H1 (cell line): ENCODE measurements around the gene TTC34. TPM values are rescaled to one million over a fixed set of nuclear protein-coding genes. Genes with fewer than 3 reads are reported as not detected.

Source experiments
- CTCF ChIA-PET: fragments of 300-600 bp; sonication (Branson Sonifier 250); formaldehyde crosslinking; loops from one replicate; lab custom pipeline; 2021; ENCODE audit not compliant: partially characterized antibody; lab: Charles Lee
- POLR2A ChIA-PET: fragments of 300-600 bp; sonication (Branson Sonifier 250); formaldehyde crosslinking; loops from one replicate; lab custom pipeline; 2021; ENCODE audit warnings: inconsistent platforms; ENCODE audit not compliant: partially characterized antibody; lab: Charles Lee
- DNase-seq, 2 experiments: peaks; one replicate each; pipeline versions ENCODE4 v3.0.0 to v3.0.0-alpha.2; 2010 to 2022; ENCODE audit warnings: low spot score in 2 of 2, low read depth in 1 of 2, mixed read lengths in 1 of 2
- FAIRE-seq: peaks from 2 replicates; lab custom pipeline; 2011; peaks lifted over from hg19 to GRCh38; lab: Jason Lieb, UNC
- H2AFZ ChIP-seq: 2 replicates; pipeline ENCODE4 v1.8.1; 2012; ENCODE audit warnings: low read length, inconsistent platforms
- H2AK5ac ChIP-seq: 2 replicates; pipeline ENCODE4 v1.6.1; 2013; ENCODE audit warnings: low read depth, low read length
- H2BK120ac ChIP-seq: replicated peaks from 2 replicates; pipeline ENCODE3; 2013; ENCODE audit warnings: low read depth, low read length, inconsistent platforms
- H2BK12ac ChIP-seq: 2 replicates; pipeline ENCODE4 v1.6.1; 2013; ENCODE audit warnings: low read depth, low read length
- H2BK15ac ChIP-seq: 2 replicates; pipeline ENCODE4 v1.6.1; 2013; ENCODE audit warnings: low read length
- H2BK20ac ChIP-seq: 2 replicates; pipeline ENCODE4 v1.6.1; 2013; ENCODE audit warnings: low read length
- H2BK5ac ChIP-seq: 2 replicates; pipeline ENCODE4 v1.6.1; 2013; ENCODE audit warnings: low read depth, low read length
- H3K14ac ChIP-seq: 2 replicates; pipeline ENCODE4 v1.6.1; 2013; ENCODE audit warnings: inconsistent platforms; ENCODE audit not compliant: insufficient read length
- H3K18ac ChIP-seq: 2 replicates; pipeline ENCODE4 v1.6.1; 2013; ENCODE audit warnings: low read length; ENCODE audit errors: extremely low read depth
- H3K23ac ChIP-seq: 2 replicates; pipeline ENCODE4 v1.6.1; 2013; ENCODE audit warnings: inconsistent platforms; ENCODE audit not compliant: insufficient read length
- H3K23me2 ChIP-seq: 2 replicates; pipeline ENCODE4 v1.6.1; 2013; ENCODE audit warnings: low read depth, low read length
- H3K27ac ChIP-seq: 2 replicates; pipeline ENCODE4 v1.6.1; 2011; ENCODE audit warnings: low read depth, low read length, inconsistent platforms
- H3K27me3 ChIP-seq, 4 experiments: replicated peaks in 1 of 4; 1 replicate in 1 of 4; 2 replicates in 3 of 4; pipeline versions ENCODE4 v1.6.1 to v1.8.1; 2011 to 2013; ENCODE audit warnings: low read length in 3 of 4, mild to moderate bottlenecking in 3 of 4, inconsistent platforms in 2 of 4, mixed read lengths in 2 of 4, moderate library complexity in 1 of 4; ENCODE audit not compliant: control insufficient read depth in 3 of 4, insufficient read depth in 3 of 4; ENCODE audit errors: extremely low read depth in 1 of 4
- H3K36me3 ChIP-seq, 4 experiments: 2 replicates each; pipeline versions ENCODE4 v1.6.1 to v1.8.1; 2011 to 2013; ENCODE audit warnings: mild to moderate bottlenecking in 4 of 4, low read length in 3 of 4, moderate library complexity in 2 of 4, control low read depth in 1 of 4, inconsistent platforms in 1 of 4; ENCODE audit not compliant: insufficient read depth in 4 of 4, control insufficient read depth in 2 of 4
- H3K4ac ChIP-seq: replicated peaks from 2 replicates; pipeline ENCODE3; 2013; ENCODE audit warnings: low read length, low read depth, mixed read lengths, inconsistent platforms; ENCODE audit not compliant: insufficient read length
- H3K4me1 ChIP-seq, 4 experiments: replicated peaks in 1 of 4; 1 replicate in 1 of 4; 2 replicates in 3 of 4; pipeline versions ENCODE4 v1.6.1 to v1.8.1; 2011 to 2013; ENCODE audit warnings: low read length in 3 of 4, inconsistent platforms in 2 of 4, mixed read lengths in 1 of 4; ENCODE audit not compliant: insufficient read depth in 4 of 4, control insufficient read depth in 3 of 4
- H3K4me2 ChIP-seq, 2 experiments: 2 replicates each; pipeline versions ENCODE4 v1.6.1 to v1.8.1; 2011 to 2013; ENCODE audit warnings: low read depth in 2 of 2, low read length in 2 of 2, control low read depth in 1 of 2, inconsistent platforms in 1 of 2, mild to moderate bottlenecking in 1 of 2; ENCODE audit not compliant: insufficient read depth in 1 of 2
- H3K4me3 ChIP-seq, 4 experiments: fragments of 200-600, 300-600 bp in 1 of 4; sonication (generic), shearing (Covaris generic), sonication (Bioruptor Twin) in 1 of 4; 2 replicates each; pipeline versions ENCODE4 v1.5.1 to v1.8.1; 2011 to 2016; ENCODE audit warnings: low read length in 4 of 4, low read depth in 3 of 4, control low read depth in 2 of 4, inconsistent platforms in 2 of 4, mild to moderate bottlenecking in 2 of 4, mixed read lengths in 1 of 4, moderate library complexity in 1 of 4; ENCODE audit not compliant: insufficient read depth in 2 of 4; ENCODE audit errors: extremely low read depth in 1 of 4
- H3K56ac ChIP-seq: replicated peaks from 2 replicates; pipeline ENCODE3; 2013; ENCODE audit warnings: low read depth, mild to moderate bottlenecking, mixed read lengths, low read length, inconsistent platforms; ENCODE audit not compliant: insufficient read length
- H3K79me1 ChIP-seq: 2 replicates; pipeline ENCODE4 v1.6.1; 2013; ENCODE audit warnings: low read depth, low read length, control low read depth
- H3K79me2 ChIP-seq, 2 experiments: 2 replicates each; pipeline versions ENCODE4 v1.6.1 to v1.8.1; 2012 to 2013; ENCODE audit warnings: low read length in 2 of 2, mild to moderate bottlenecking in 2 of 2, inconsistent platforms in 1 of 2; ENCODE audit not compliant: insufficient read depth in 2 of 2, control insufficient read depth in 1 of 2
- H3K9ac ChIP-seq, 4 experiments: replicated peaks in 1 of 4; 1 replicate in 1 of 4; 2 replicates in 3 of 4; pipeline versions ENCODE4 v1.6.1 to v1.8.1; 2011 to 2013; ENCODE audit warnings: low read depth in 3 of 4, low read length in 3 of 4, control low read depth in 2 of 4, mild to moderate bottlenecking in 2 of 4, moderate library complexity in 2 of 4, inconsistent platforms in 1 of 4; ENCODE audit errors: extremely low read depth in 1 of 4
- H3K9me3 ChIP-seq, 2 experiments: 2 replicates each; pipeline versions ENCODE4 v1.6.1 to v1.8.1; 2012 to 2013; ENCODE audit warnings: mild to moderate bottlenecking in 2 of 2, moderate library complexity in 2 of 2, control low read depth in 1 of 2, inconsistent platforms in 1 of 2, low read depth in 1 of 2, low read length in 1 of 2, mixed read lengths in 1 of 2; ENCODE audit not compliant: insufficient read depth in 2 of 2
- H4K20me1 ChIP-seq, 2 experiments: replicated peaks in 1 of 2; 2 replicates each; pipeline versions ENCODE3 to v1.8.1; 2011 to 2013; ENCODE audit warnings: inconsistent platforms in 2 of 2, low read length in 2 of 2, mild to moderate bottlenecking in 1 of 2; ENCODE audit not compliant: insufficient read depth in 2 of 2, control insufficient read depth in 1 of 2
- H4K5ac ChIP-seq: 2 replicates; pipeline ENCODE4 v1.6.1; 2013; ENCODE audit warnings: low read length, low read depth, mixed read lengths, inconsistent platforms; ENCODE audit not compliant: insufficient read length
- H4K8ac ChIP-seq: 2 replicates; pipeline ENCODE4 v1.8.0; 2013; ENCODE audit warnings: mild to moderate bottlenecking, moderate library complexity, low read length, inconsistent platforms; ENCODE audit not compliant: insufficient read depth; ENCODE audit errors: extremely low read depth
- H4K91ac ChIP-seq: replicated peaks from 2 replicates; pipeline ENCODE3; 2013; ENCODE audit warnings: low read length, mixed read lengths, inconsistent platforms; ENCODE audit not compliant: insufficient read length
- ATF2 ChIP-seq: IDR thresholded peaks from 2 replicates; pipeline ENCODE4 v1.6.1; 2012; ENCODE audit warnings: low read length, inconsistent platforms
- ATF3 ChIP-seq: IDR thresholded peaks from 2 replicates; pipeline ENCODE4 v1.6.1; 2011; ENCODE audit warnings: low read depth, mild to moderate bottlenecking, low read length; ENCODE audit not compliant: insufficient read depth
- CBX8 ChIP-seq: fragments of 300-800, 300-1000 bp; sonication (generic); IDR thresholded peaks from 2 replicates; pipeline ENCODE4 v1.7.1; 2016; ENCODE audit warnings: low read depth, low read length, borderline replicate concordance
- CEBPB ChIP-seq: IDR thresholded peaks from 2 replicates; pipeline ENCODE4 v1.6.1; 2012; ENCODE audit warnings: low read depth, low read length
- CREB1 ChIP-seq: IDR thresholded peaks from 2 replicates; pipeline ENCODE4 v1.6.1; 2012; ENCODE audit warnings: inconsistent platforms
- JUND ChIP-seq: IDR thresholded peaks from 2 replicates; pipeline ENCODE4 v1.6.1; 2011; ENCODE audit warnings: mild to moderate bottlenecking, improper control_type of control experiment, low read length
- NANOG ChIP-seq: IDR thresholded peaks from 2 replicates; pipeline ENCODE4 v1.6.1; 2011; ENCODE audit warnings: low read length, low read depth, mild to moderate bottlenecking, inconsistent platforms; ENCODE audit not compliant: insufficient read depth, poor library complexity, severe bottlenecking
- RAD21 ChIP-seq, 2 experiments: IDR thresholded peaks in 1 of 2; conservative IDR thresholded peaks in 1 of 2; 2 replicates each; pipeline ENCODE4 v1.6.1; 2011; ENCODE audit warnings: low read depth in 2 of 2, low read length in 2 of 2, improper control_type of control experiment in 1 of 2, inconsistent platforms in 1 of 2, mild to moderate bottlenecking in 1 of 2, moderate library complexity in 1 of 2
- RXRA ChIP-seq: IDR thresholded peaks from 2 replicates; pipeline ENCODE4 v1.6.1; 2011; ENCODE audit warnings: low read depth, mild to moderate bottlenecking, low read length, moderate library complexity; ENCODE audit not compliant: insufficient read depth
- SP1 ChIP-seq: IDR thresholded peaks from 2 replicates; pipeline ENCODE4 v1.6.1; 2011; ENCODE audit warnings: low read depth, low read length
- SRF ChIP-seq: IDR thresholded peaks from 2 replicates; pipeline ENCODE4 v1.6.1; 2011; ENCODE audit warnings: mild to moderate bottlenecking, low read depth, low read length, moderate library complexity
- WGBS, 2 experiments: shearing (Covaris generic) in 1 of 2; methylation state at CpG; one replicate each; pipeline versions ENCODE4 v1.1.6 to v1.1.7; 2013 to 2015; ENCODE audit warnings: low lambda C conversion rate in 2 of 2, mixed read lengths in 2 of 2, inconsistent platforms in 1 of 2, low coverage in 1 of 2, missing lambda C conversion rate in 1 of 2; ENCODE audit not compliant: insufficient replicate concordance in 2 of 2, insufficient coverage in 1 of 2, insufficient read length in 1 of 2; ENCODE audit errors: extremely low coverage in 1 of 2, missing lambda C conversion rate in 1 of 2; 5-methylcytosine and 5-hydroxymethylcytosine counted together
- polyA plus RNA-seq, 7 experiments: library from polyadenylated mRNA; depleted of rRNA in 3 of 7; stranded (reverse) in 5 of 7; unstranded in 2 of 7; fragments of >200 nt in 5 of 7; fragments of 200-250 nt in 2 of 7; gene quantifications; 1 replicate in 5 of 7; 2 replicates in 1 of 7; 4 replicates in 1 of 7; pipeline versions ENCODE4 v1.2.1 to v1.2.3, GENCODE V29; 2011 to 2013; ENCODE audit warnings: missing spikeins in 2 of 7, mixed read lengths in 2 of 7
- total RNA-seq: library from RNA; stranded (reverse); fragmentation: NEBNext Ultra II Directional; extraction: Animal tissue kit (Norgen Biotek cat#: 25700); gene quantifications from 2 replicates; pipeline ENCODE4 v1.2.1, GENCODE V29; 2021

TTC34 gene
- total and polyA plus RNA-seq, 2 of the 8 experiments (the other 6 are each of a cell fraction or from before 2014, with no cell fraction given), result 0.23 to 0.50 TPM

- Histone ChIP-seq H3K4me1 (no peaks in the 10 kb centered on the region), H2BK12ac (no peak overlapping the region), H2BK20ac (no peak overlapping the region), H2BK120ac (no peak overlapping the region), H4K8ac (no peak overlapping the region), H3K4ac (no peak overlapping the region), H4K20me1 (no peaks in the 10 kb centered on the region), H3K79me1 (no peaks in the 10 kb centered on the region), H2BK5ac (no peak overlapping the region), H4K91ac (no peak overlapping the region), H3K4me2 (no peak overlapping the region), H3K9ac (no peak overlapping the region), H3K27ac (no peak overlapping the region), H4K5ac (no peak overlapping the region), H2AFZ (no peak overlapping the region), H3K14ac (no peak overlapping the region), H3K56ac (no peak overlapping the region), H2BK15ac (no peak overlapping the region), H3K79me2 (no peaks in the 10 kb centered on the region), H3K4me3 (no peak overlapping the region), H3K27me3 (no peaks in the 10 kb centered on the region), H2AK5ac (no peak overlapping the region), H3K9me3 (peaks cover 0 to 12% of the 10 kb centered on the region in 2 experiments; a peak in 2 of 4 replicates), H3K36me3 (peaks cover 0 to 8% (median 0%) of the 10 kb centered on the region in 4 experiments; a peak in 1 of 8 replicates), H3K23ac (no peak overlapping the region), H3K18ac (no peak overlapping the region), H3K23me2 (no peaks in the 10 kb centered on the region)
- FAIRE-seq, result no peak
- DNase-seq, result no peak
- CTCF ChIA-PET, result no interaction called here
- 89% methylated on average over 17 of the region's 20 CpGs; no CpG with 5 or more reads in 1 of the 2 experiments for WGBS, 2 experiments
- POLR2A ChIA-PET, result no interaction called here
- TF ChIP-seq SP1 (no peak), ATF2 (no peak), RXRA (no peak), ATF3 (no peak), NANOG (no peak), CEBPB (no peak), CBX8 (no peak), RAD21 (IDR thresholded peaks at IDR 0.05 in 1 of 2, conservative IDR thresholded peaks at IDR 0.05 in 1 of 2; ENCODE audit: low read depth in 2 of 2, low read length in 2 of 2) (no peak), JUND (no peak), SRF (no peak), CREB1 (no peak)
These were observed 207.4 kb downstream of the TTC34 start for GRCh38 chr1:2594001-2594640.
